Transverse colon (tissue), 4 donors: ENCODE measurements around the gene PCNX2.

Experiments used
- POLR2AphosphoS5 ChIP-seq, 3 donors: sonication (generic); formaldehyde crosslinking; IDR thresholded peaks; one replicate each; pipeline ENCODE4 v1.6.1; 2016; ENCODE audit warnings: antibody characterized with exemption in 3 of 3
- TF ChIP-seq, protein P1 (sequence below), 5 experiments: fragments of 200-600 bp in 3 of 5; fragments of 450-650 bp in 2 of 5; sonication (generic) in 3 of 5; IDR thresholded peaks; 1 replicate in 2 of 5; 2 replicates in 3 of 5; pipeline ENCODE4 v1.5.1; 2016 to 2017; ENCODE audit warnings: antibody characterized with exemption in 5 of 5, inconsistent platforms in 3 of 5, mild to moderate bottlenecking in 2 of 5, moderate library complexity in 1 of 5

DNA sequence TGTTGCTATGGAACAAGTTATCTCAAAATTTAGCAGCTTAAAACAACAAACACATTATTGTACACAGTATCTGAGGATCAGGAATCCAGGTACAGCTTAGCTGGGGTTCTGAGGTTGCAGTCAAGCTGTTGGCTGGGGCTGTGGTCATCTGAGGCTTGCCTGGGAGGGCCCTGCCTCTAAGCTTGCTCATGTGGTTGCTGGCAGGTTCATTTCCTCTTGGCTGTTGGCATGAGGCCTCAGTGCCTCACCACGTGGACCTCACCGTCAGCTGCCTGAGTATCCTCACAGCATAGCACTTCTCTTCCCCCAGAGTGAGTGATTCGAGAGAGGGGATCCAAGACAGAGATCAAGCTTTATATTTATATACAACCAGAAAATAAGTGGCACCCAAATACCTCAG, 326.6 kb downstream of the PCNX2 start:
- TF ChIP-seq, protein P1, sequence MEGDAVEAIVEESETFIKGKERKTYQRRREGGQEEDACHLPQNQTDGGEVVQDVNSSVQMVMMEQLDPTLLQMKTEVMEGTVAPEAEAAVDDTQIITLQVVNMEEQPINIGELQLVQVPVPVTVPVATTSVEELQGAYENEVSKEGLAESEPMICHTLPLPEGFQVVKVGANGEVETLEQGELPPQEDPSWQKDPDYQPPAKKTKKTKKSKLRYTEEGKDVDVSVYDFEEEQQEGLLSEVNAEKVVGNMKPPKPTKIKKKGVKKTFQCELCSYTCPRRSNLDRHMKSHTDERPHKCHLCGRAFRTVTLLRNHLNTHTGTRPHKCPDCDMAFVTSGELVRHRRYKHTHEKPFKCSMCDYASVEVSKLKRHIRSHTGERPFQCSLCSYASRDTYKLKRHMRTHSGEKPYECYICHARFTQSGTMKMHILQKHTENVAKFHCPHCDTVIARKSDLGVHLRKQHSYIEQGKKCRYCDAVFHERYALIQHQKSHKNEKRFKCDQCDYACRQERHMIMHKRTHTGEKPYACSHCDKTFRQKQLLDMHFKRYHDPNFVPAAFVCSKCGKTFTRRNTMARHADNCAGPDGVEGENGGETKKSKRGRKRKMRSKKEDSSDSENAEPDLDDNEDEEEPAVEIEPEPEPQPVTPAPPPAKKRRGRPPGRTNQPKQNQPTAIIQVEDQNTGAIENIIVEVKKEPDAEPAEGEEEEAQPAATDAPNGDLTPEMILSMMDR (IDR thresholded peaks at IDR 0.05): no peak
- TF ChIP-seq POLR2AphosphoS5 (IDR thresholded peaks at IDR 0.05): no peak
